ENCODE results near the gene KRTAP12-1. TPM values are rescaled to one million over a fixed set of nuclear protein-coding genes. Genes with fewer than 3 reads are reported as not detected.

KRTAP12-1 gene
- total RNA-seq, 4 donors from 2014 or later = not detected

GRCh38 chr21:44670642-44671432, 11.1 kb downstream of the KRTAP12-1 start:
- no peak for TF ChIP-seq CTCF (IDR thresholded peaks at IDR 0.05; ENCODE audit: low read depth)

- TF ChIP-seq CTCF (IDR thresholded peaks at IDR 0.05; ENCODE audit: low read depth) = no peak
These were observed 14.4 kb downstream of the KRTAP12-1 start for GRCh38 chr21:44667612-44668011.

GRCh38 chr21:44666401-44667320, 15.3 kb downstream of the KRTAP12-1 start, which contains the start of gene KRTAP12-2:
Gene KRTAP12-2, minus strand, starts transcription at chr21:44666927. Its CDS starts 41 bp downstream, at chr21:44666886.
- TF ChIP-seq CTCF (IDR thresholded peaks at IDR 0.05; ENCODE audit: low read depth) = no peak

GRCh38 chr21:44664691-44665090, 17.3 kb downstream of the KRTAP12-1 start:
- TF ChIP-seq CTCF (IDR thresholded peaks at IDR 0.05; ENCODE audit: low read depth) = no peak

- no peak for TF ChIP-seq CTCF (IDR thresholded peaks at IDR 0.05; ENCODE audit: low read depth)
These were observed 22.9 kb downstream of the KRTAP12-1 start for GRCh38 chr21:44658913-44659595.

GRCh38 chr21:44658541-44658910, 23.4 kb downstream of the KRTAP12-1 start:
- TF ChIP-seq CTCF (IDR thresholded peaks at IDR 0.05; ENCODE audit: low read depth) = no peak

Measured in subcutaneous adipose tissue (tissue), 4 donors.